Posterior cingulate gyrus (tissue), 11 donors: Measurements from ENCODE around the gene HLA-DQA1.
"Not testable (repeated sequence)": the region's sequence is repeated elsewhere in the genome, so short reads cannot be mapped to it uniquely, and the experiment has no call there.

Experiments
- DNase-seq, 10 donors: peaks; one replicate each; pipeline versions ENCODE4 v3.0.0 to v3.0.0-alpha.2; 2020 to 2021; ENCODE audit warnings: mixed read lengths in 3 of 10
- intact Hi-C: fragments of 100-400 bp; cut with DNase I; formaldehyde crosslinking; loops from one replicate; pipeline ENCODE4 v1.15.1; 2023

The HLA-DQA1 gene

GRCh38 chr6:32617751-32618150, 19.5 kb upstream of the HLA-DQA1 start:
- no peak for DNase-seq
- intact Hi-C loops: no loop called here

GRCh38 chr6:32621372-32621771, 15.8 kb upstream of the HLA-DQA1 start:
- intact Hi-C loops: no loop called here
- DNase-seq: no peak

DNA sequence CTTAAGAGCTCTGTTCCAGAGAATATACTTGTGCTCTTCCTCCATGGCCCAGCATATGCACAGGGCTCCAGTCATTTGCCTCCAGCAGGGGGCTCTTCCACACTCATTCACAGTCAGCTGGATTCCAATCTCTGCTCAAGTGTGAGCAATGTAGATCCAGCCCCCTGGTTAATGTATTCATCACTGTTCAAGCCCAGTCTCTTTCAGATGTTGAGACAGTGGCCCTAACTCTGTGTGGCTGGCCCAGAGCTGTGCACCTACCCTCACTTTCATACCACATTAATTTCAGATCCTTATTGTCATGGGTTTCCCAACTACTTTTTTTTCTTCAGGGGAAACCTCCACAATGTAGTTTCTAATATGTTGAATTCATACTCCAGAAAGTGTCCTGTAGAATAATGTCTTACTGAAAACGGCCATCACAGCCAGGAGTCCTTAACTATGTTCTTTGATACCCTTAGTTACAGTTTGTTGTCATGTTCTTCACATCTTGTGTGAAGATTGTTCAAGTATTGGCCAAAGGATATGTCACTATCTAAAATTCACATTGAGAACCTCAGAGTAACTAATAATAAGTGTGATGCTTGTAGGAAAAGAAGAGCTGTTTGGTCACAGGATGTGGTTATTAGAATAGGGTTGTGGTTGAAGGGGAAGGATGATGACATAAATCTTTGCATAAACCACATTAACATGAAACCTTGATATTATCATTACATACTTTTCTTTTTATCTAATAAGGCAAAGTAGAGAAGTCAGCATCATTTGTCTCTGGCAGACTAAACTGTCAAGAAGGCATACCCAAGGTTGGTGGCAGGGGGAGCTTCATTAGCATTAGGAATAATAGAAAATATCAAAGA, 14.4 kb upstream of the HLA-DQA1 start:
- no peak for DNase-seq
- intact Hi-C loops: no loop called here

DNA sequence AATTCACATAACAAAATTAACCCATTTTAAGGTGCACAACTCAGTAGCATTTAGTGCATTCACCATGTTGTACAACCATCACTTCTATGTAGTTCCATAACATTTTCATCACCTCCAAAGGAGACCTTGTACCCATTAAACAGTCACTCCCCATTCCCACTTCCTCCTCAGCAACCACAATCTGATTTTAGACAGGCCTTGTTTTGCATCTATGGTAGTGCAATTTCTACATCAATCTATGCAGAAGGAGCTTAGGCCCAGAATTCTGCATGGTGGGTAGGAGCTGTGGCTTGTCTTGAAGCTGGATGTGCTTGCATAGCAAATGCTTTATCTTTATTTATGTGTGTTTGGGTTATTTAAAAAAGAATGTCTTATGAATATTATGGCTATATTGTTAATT, 13.5 kb upstream of the HLA-DQA1 start:
- no peak for DNase-seq
- intact Hi-C loops: no loop called here

- intact Hi-C loops: no loop called here
- DNase-seq: no peak
These were observed 12.6 kb upstream of the HLA-DQA1 start for GRCh38 chr6:32624565-32624964.

- intact Hi-C loops: no loop called here
- DNase-seq: no peak
These were observed 12.1 kb upstream of the HLA-DQA1 start for GRCh38 chr6:32625137-32625536.

DNA sequence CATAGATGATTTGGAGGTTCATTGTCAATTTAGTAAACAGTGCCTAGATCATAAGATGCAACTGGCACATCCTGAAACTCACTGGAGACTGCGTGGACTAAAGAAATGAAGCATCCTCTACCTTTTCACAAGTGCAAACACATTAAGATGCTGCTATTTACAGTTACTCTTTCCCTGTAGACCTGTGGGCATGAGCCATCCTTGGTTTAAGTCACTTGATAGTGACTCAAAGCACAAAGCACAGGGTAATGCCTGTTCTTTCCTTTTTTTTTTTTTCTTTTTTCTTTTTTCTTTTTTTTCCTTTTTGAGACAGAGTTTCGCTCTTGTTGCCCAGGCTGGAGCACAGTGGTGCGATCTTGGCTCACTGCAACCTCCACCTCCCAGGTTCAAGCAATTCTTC, 10.0 kb upstream of the HLA-DQA1 start:
- DNase-seq: no peak
- intact Hi-C loops: no loop called here

- intact Hi-C loops: no loop called here
- DNase-seq: peak in 1 of 10 donors; percentile 7
These were observed 9.4 kb upstream of the HLA-DQA1 start for GRCh38 chr6:32627831-32628230.

DNA sequence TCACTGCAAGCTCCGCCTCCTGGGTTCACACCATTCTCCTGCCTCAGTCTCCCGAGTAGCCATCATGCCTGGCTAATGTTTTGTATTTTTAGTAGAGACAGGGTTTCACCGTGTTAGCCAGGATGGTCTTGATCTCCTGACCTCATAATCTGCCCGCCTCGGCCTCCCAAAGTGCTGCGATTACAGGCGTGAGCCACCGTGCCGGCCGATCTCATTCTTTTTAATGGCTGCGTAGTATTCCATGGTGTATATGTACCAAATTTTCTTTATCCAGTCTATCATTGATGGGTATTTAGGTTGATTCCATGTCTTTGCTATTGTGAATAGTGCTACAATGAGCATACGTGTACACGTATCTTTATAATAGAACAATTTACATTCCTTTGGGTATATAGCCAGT, 7.4 kb upstream of the HLA-DQA1 start:
- DNase-seq, intact Hi-C loops: not testable (repeated sequence)

- DNase-seq: no peak
- intact Hi-C loops: no loop called here
These were observed 1.6 kb upstream of the HLA-DQA1 start for GRCh38 chr6:32635526-32636123.

DNA sequence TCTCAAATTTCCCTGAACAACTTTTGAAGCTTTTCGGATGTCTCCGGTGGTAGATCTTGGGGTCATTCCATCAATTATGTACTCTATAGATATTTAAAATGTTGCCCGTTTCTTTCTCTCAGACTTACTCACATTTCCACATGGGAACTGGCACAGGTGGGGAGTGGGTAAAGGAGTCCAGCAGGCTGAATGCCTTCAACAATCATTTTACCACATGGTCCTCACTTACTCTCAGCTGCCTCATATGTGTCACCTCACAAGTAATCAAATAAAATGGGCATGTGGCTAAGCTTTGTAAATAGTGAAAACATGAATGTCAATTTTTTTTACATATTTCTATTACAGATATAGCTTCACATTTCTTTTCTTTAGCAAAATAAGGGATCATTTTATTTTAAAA, 677 bp downstream of the HLA-DQA1 start:
- intact Hi-C loops: no loop called here

GRCh38 chr6:32638532-32639219, 1.5 kb downstream of the HLA-DQA1 start:
- intact Hi-C loops: no loop called here
- no peak for DNase-seq

More for the DNA sequence above, 677 bp downstream of the HLA-DQA1 start:
- DNase-seq: no peak

DNA sequence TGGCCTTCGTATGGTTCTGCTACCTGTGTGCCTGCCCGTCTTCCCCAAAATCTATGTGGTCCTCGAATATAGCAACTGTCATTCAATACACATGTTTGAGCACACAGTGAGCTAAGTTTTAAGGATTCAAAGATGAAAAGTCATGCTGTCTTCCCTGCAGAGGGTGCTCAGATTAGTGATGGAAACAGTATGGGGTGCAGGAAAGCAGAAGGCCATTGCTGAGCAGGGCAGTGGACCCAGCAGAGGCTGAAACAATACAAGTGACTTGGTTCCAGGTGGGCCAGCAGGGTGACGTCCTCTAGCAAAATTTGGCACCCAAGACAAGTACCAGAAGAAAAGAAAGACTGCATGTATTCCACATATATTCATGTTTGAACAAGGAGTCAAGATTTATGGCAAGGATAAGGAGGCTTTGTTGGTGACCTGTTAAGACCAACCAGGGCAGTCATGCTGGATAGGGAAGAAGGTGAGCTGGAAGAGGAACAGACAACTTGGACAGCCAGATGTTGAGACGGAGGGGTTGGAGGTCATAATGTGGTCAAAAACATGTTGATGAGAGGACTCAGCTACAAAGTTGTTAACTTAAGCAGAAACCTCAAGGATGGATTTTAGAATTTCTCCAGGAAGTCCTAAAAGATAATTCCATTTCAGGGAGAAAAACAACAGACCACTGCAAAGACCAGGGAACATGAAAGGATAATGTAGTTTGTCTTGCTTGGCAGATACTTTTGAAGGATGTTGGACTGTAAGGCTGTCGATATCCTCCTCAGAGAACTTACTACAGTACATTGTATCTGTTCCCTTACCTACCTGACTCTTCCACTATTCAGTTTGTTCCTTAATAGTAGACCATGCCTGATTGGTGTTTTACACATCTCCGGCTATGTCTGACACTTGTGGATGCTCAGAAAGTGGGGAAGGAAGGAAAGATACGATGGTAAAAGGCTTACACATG, 2.5 kb downstream of the HLA-DQA1 start:
- intact Hi-C loops: no loop called here
- DNase-seq: no peak

DNA sequence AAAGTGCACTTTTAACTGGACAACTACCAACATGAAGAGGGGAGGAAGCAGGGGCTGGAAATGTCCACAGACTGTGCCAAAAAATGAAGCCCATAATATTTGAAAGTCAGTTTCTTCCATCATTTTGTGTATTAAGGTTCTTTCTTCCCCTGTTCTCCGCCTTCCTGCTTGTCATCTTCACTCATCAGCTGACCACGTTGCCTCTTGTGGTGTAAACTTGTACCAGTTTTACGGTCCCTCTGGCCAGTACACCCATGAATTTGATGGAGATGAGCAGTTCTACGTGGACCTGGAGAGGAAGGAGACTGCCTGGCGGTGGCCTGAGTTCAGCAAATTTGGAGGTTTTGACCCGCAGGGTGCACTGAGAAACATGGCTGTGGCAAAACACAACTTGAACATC, 3.9 kb downstream of the HLA-DQA1 start:
- intact Hi-C loops: no loop called here
- no peak for DNase-seq

- DNase-seq, intact Hi-C loops: not testable (repeated sequence)
These were observed 4.8 kb downstream of the HLA-DQA1 start for GRCh38 chr6:32641785-32642719.

- intact Hi-C loops: no loop called here
- DNase-seq: no peak
These were observed 5.5 kb downstream of the HLA-DQA1 start for GRCh38 chr6:32642720-32643106.

- no peak for DNase-seq
- intact Hi-C loops: no loop called here
These were observed 6.7 kb downstream of the HLA-DQA1 start for GRCh38 chr6:32643904-32644303.

DNA sequence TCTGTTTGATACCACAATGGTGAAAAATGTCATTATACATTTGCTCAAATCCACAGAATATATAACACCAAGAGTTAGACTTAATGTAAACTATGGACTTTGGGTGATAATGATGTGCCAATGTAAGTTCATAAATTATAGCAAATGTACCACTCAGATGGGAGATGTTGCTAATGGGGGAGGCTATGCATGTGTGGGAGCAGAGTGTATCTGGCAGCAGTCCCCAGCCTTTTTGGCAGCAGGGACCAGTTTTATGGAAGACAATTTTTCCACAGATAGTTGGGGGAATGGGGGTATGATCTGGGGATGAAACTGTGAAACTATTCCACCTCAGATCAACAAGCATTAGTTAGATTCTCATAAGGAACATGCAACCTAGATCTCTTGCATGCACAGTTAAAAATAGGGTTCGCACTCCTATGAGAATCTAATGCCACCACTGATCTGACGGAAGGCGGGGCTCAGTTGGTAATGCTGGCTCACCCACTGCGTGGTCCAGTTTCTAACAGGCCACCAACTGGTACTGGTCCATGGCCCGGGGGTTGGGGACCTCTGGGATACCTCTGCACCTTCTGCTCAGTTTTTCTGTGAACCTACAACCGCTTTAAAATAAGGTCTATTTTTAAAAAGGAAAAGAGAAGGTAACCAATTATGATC, 8.0 kb downstream of the HLA-DQA1 start:
- intact Hi-C loops: no loop called here
- DNase-seq: no peak

DNA sequence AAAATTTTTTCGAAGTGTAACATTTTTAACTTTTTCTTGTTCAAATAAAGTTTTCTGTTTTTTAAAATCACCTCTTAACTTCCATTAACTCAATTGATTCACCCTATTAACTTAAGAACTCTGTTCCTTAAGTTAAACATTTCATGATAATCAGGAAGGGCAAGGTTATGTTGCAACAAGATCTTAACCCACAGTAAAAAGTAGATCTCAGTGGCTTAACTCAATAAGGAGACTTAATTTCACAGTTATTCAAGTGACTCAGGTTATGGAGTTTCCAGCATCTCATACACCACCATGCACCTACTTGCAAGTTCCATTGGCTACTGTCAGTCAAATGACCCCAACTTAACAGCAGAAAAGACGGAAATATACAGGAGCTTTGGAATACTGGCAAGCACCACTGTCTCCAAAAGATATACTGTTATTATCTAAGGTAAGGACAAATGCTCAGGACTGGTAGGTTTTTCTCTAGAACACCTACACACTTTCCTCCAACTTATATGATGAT, 18.1 kb downstream of the HLA-DQA1 start:
- no peak for DNase-seq
- intact Hi-C loops: no loop called here
